Stimulated activated CD8-positive, alpha-beta memory T cell treated with anti-CD3 and anti-CD28 coated beads, Interleukin-15, amount 100 ng/mL, for 4 hours (primary cell): ENCODE data around the gene STX16.
A peak's percentile ranks its signal among the peaks of the same experiment; 100 is the strongest.

Experiments used
- DNase-seq, 2 donors: peaks; one replicate each; pipeline ENCODE4 v3.0.0-alpha.2; 2020; ENCODE audit warnings: low read depth in 2 of 2

Gene STX16

DNA sequence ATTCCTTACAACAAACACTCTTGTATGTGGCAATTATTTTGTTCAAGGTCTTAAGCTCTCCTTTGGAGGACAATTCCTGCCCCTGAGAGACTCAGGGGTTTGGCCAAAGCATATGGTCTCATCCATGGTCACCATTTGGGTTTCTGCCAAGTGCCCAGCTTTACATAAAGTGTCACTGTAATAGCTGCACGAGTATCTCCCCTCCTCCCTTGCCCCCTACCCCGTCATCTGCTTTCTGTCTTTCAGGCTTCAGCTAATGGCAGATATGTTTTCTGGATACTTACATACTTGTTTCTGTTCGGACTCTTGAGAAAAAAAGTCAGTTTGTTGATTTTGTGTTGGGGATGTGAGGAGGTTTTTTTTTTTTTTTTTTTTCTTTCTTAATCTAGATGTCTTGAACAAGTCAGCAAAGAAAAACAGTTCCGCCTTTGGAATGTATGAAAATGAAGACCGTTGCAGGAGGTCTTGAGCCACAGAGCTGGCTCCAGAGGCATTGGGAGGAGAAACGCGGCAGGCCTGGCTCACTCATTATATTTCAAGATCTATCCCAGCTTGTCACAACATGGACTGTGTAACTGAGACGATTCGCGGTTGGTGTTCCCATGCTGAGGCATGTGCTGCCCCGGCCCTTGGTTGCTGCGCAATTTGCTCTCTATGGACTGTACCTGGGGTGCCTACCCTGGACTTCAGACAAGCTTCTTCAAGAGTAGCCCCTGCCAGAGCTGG lies 32.6 kb upstream of the STX16 start:
- no peak for DNase-seq

DNA sequence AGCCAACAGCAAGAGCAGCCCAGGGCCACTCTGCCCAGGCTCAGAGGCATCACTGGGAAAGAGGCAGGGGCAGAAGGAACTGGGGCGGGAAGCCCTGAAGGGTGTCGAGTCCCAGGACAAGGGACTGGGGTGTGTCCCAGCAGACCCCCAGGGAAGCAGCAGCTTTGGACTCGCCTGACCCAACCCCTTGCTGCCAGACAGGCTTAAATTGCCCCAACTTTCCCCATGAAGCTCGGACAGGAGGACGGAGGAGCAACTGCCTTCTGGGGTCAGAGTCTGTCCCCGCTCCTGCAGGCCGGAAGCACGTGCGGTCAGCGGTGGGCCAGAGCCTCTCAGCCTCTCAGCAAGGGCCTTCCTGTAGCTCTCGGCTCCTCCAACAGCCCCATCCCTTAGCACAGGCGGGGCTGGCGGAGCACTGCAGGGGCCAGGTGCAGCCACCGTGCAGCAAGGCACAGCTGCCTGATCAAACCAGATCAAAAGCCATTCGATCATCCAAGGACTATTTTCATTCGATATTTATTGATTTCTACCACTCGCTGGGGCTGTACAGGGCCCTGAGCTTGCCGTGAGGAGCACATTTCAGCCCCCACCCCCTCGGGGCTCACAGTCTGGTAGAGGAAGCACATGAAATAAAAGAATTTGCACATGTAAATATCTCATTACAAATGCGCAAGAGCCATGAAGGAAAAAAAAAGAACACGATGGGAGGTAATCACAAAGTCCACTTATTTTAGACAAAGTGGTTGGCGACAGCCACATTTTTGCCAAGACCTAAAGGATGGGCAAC lies 31.8 kb upstream of the STX16 start:
- DNase-seq, result no peak

DNA sequence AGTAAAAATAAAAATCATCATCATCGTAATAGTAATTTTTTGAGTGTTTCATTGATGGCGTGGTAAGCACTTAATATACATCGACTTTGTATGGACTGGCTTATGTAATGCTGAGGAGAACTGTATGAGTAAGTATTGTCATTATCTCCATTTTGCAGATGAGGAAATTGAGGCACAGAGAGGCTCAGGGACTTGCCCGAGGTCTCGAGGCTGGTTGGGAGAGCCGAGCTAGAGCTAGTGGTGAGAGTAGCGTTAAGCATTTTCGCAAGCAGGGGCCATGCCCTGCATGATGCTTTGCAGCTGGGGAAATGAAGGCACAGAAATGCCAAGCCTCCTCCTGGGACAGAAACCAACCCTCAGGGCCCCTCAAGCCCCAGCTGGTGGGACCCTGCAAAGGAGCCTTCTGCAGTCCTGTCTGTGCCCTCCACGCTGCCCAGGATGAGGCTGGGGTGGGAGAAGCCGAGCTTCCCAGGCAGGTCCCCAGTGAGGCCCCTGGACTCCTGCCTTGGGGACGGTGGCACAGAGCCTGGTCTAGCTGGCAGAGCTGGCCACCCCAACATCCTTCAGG lies 31.1 kb upstream of the STX16 start:
- no peak for DNase-seq

DNA sequence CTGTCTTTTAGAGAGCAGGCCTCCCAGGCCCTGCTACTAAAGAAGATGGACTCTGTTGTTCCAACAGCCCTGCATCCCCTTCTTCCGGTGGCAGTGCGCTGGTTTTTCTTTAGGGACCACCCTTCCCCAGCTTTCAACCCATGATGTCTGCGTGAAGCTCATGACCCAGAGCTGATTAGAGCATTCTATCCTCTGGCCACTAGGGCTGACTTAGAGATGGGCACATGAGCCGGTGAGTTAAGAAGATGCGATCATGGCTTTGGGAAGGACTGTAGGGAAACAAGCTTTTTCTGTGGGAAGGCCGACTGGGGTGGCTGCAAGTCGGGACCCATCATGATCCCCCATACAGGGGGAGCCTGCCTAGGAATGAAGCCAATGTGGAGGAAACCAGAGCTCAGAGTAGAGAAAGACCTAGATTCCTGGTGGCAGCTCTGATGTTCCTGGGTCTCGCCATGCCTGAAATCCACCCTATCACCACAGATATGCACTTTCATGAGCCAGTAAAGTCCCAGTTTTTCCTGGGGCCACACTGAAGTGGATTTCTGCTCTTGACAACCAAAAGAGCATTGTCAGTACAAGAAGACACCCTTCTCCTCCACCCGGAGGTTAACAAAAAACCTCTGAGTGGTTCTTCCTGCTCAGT lies 29.1 kb upstream of the STX16 start:
- DNase-seq, result no peak

DNA sequence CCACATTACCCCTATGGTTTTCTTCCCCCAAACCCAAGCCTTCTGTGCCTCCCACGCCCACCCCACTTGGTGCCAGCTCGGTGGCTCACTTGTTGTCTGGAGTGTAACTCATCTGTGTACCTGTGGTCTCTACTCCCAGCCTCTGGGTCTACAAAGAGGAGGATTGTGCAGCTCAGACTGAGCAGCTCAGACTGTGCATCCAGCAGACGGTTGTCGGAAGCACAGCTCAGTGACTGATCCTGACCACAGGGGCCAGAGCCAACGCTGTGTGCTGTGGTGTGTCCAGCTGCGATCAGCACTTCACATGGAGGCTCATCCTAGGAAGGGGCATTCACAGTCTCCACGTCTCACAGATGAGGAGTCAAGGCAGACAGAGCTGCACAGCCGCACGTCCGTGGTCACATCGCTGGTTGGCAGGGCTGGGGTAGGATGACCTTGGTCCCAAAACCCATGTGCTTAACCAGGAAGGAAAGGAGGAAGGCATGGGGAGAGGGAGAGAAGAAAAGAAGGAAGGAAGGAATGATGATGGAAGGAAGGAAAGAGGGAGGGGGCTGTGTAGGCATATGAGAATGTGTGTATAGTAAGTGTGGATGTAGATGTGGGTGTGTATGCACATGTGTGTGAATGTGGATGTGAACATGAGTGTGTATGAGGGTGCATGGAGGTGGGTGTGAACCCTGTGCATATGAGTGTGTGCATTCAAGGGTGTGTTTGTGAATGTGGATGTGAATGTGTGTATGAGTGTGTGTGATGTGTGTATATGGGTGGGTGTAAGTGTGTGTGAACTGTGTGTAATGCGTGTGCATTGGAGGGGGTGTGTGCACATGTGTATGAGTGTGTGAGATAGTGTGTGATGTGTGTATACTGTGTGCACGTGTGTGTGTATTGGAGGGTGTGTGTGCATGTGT lies 28.2 kb upstream of the STX16 start:
- DNase-seq, result no peak

DNA sequence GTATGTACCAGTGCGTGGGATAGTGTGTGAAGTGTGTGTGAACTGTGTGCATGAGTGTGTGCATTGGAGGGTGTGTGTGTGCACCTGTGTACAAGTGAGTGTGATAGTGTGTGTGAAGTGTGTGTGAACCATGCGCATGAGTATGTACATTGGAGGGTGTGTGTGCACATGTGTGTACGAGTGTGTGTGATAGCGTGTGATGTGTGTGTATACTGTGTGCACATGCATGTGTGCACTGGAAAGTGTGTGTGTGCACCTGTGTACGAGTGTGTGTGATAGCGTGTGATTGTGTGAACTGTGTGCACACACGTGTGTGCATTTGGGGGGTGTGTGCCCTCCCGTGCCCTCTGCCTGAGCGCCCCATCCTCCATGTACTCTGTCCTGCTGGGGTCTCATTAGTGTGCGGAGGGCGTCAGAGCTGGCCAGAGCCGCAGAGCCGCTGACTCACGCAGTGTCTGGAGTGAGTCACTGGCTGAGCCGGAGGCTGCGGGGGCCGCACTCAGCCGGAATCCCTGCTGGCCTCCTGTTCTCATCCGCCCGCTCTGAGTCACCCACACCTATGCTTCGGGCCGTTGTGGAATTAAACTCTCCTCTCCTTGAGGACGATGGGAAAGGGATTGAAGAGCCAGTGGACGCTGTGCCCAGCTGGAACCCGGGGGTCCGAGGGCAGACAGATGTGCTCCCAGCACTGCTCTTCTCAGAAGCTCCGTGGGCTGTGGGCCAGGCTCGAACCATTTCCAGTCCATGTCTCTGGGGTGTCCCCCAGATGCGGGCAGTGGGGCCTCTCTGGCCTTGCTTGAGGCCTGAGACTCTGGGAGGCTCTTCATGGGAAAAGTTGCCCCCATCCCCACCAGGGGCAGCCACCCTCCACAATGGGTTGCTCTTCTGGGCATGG lies 27.3 kb upstream of the STX16 start:
- no peak for DNase-seq

DNA sequence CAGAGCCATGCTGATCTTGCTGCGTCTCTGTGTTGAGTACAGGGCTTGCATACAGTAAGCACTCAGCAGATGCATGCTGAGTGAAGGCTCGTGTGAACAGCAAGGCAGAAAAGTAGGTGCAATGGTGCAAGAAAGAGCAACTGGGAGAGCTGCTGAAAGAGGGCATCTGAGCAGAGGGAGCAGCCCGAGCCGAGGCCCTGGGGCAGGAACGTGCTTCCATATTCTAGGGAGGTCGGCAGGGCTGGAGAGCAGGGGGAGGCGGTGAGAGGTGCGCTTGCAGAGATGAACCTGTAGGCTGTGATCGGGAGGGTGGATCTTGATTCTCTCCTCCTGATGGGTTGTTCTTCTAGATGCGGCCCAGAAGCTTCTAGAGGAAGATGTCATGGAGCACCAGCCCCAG lies 26.4 kb upstream of the STX16 start:
- DNase-seq, result no peak

DNA sequence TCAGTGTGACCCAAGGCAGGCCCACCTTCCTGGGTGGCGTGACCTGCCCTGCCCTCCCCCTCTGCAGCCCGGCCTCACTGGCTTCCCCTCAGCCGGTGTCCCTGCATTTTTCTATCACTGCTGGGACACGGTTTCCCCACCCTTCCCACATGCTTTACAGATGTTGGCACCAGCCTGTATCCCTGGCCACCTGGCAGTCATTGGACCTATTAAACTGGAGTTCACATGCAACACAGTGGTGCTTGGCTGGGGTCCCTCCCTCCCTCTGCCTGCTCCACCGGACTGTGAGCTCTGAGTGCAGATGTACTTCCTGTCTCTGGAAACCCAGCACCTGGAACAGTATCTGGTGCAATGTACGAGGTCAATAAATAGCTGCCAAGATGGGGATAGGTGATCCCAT lies 25.5 kb upstream of the STX16 start:
- no peak for DNase-seq

DNA sequence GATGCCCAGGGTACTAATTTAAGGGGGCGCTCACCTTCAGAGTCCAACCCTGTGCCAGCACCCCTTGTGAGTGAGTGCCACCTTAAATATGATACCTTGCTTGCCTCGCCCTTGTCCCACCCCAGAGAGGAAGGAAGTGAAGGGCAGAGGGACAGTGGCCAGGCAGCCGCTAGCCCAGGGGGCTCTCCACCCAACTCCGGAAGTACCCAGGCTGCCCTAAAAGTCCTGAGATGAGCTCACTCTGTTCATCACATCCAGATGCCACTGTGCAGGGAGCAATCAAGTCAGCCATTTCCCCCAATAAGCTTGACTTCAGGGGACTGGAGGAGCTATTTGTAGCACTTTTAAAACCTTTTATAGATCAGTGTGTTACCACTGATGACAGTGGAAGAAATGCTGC lies 25.0 kb upstream of the STX16 start:
- DNase-seq, result no peak

DNA sequence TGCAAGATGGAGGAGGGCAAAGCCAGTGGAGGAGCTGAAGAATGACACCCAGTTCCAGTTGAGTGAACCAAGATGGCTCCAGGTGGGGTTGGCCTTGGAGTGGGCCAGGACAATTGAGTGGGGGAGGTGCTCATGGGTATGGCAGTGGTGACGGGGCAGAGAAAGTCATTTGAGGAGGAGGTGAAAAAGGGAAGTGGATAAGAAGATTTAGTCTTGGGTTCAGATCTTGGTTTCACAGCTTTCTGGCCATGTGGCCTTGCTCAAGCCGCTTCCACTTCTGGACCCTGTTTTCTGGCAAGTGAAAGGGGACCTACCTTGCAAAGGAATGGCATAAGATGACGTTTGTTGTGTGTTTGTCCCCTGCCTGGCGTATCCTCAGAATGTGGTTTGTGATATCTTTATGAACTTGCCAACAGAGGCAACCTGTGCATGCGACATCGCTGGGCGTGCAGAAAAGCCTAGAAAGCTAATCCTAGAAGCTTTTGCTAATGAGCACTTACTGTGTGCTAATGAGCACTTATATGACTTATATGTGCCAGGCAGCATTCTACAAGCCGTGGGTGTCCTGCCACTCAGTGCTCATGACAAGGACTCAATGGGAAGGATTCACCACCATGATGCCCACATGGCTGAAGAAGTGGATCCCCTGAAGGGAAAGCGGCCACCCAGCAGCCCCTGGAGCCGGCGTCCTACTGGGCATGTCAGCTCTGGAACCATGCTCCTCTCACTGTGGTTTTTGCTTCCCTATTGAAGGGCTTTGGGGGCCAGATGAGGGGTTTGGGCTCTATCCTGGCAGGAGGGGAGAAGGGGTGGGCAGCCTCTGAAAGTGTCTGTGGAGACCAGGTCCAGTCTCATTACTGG lies 23.6 kb upstream of the STX16 start:
- DNase-seq, result no peak

DNA sequence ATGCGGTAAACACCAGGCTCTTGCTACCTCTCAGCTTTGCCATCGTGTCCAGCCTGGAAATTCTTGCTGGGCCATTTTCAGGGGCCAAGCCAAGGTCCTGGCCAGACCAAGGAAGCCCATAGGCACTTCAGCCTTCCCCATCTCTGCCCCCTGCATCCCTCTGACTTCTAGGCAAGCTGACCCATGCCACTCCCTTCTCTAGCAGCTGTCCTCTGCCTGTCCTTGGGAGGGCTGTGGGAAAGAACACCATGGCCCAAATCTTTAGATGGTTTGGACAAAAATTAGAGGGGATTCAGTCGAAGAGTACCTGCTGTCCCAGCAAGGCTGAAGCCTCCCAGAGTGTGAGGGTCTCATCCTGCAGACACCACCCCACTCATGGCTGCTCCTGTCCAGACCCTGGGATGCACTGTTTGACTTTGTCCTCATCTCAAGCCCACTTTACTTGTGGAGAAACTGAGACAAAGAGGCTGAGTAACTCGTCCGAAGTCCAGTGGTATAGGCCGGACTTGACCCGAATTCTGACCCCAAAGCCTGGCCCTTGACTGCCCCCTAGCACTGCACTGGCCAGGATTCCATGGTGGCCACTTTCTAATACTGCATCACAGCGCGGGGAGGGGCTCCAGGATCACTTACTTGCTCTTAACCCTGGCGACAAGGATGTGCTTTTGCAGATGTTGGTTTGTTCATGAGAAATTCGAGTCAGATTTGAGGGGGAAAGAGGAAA lies 22.4 kb upstream of the STX16 start:
- no peak for DNase-seq

DNA sequence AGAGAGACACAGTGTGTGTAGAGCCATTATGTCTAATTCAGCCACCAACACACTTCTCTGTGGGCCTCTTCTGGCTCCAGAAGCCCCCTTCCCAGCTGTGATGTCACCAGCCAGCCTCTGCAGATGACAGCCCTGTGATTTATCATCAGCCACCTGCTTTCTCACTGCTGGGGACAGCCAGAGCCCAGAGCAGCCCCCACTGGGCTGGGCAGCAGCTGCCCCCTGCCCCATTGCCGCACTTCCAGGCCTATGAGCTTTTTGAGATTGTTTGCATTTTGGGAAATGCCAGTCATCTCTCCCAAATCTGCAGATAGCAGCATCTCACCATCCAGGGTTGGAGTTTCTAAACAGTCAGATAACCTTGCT lies 21.9 kb upstream of the STX16 start:
- no peak for DNase-seq

DNA sequence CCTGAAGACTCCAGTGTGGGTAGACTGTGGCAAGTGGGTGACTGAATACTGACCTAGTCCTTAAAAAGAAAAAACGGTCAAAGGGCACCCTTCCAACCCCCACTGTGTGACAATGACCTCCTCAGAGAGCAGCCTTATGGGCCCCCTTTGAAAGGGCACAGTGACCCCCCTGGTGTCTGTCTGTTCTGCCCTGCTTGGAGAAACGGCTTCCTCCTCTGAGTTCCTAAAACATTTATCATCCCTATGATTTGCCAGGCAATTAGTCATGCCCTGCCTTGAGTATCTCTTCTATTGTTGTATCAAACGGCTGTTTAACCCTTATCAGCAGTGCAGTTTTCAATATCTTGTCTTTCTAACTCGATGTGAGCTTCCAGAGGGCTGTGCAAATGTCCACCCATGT lies 21.0 kb upstream of the STX16 start:
- DNase-seq, result no peak

DNA sequence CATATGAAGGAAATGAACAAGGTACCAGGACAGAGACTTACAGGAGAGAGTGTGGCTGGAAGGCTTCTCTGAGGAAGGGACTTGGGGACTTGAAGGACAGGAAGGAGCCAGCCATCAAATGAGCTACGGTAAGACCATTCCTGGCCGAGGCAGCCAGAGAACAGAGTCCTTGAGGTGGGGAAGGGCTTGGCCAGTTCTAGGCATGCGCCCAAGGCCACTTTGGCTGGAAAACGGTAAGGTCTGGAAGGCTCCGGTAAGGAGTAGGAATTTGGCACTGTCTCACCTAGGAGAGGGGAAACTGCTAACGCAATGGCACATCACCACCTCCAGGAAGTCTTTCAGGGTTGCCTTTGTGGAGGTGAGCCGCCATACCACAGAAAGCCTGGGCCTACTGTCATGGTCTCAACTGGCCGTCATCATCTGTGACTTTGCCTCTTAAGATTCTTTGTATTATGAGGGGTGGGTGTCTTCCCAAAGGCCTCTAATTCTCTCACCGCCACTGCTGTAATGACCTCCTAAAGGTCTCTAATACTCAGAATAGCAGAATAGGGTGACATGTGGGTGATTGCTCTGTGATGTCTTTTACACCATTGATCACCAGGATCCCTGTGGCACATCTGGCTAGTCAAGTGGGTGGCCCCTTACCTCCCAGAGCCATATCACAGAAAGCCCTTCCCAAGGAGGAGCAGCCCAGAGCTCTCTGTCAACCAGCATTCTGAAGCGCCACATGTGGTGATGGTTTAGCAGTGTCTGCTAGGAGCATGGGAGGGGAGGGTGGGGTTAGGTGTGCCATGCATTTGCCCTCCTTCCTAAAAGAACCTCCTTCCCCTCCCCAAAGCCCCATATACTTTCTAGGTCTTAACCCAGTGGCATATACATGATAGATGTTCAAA lies 17.7 kb upstream of the STX16 start:
- no peak for DNase-seq

DNA sequence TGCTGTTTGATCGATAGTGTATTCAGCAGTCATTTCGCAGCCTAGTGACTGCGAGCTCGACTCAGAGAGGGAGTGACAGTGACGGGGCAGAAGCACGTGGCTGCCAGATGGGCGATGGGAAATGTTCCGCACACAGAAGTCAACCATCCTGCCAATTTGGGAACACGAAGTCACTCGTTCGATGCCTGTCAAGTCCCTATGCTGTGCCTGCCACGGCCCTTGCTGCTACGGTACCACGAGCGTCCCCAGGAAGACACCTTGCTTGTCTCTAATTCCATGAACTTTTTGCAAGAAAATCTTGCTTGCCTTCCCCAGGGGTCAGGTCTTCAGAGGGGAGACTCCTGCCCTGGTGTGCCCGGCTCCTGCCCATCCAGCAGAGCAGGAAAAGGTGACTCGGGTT lies 17.0 kb upstream of the STX16 start:
- no peak for DNase-seq

DNA sequence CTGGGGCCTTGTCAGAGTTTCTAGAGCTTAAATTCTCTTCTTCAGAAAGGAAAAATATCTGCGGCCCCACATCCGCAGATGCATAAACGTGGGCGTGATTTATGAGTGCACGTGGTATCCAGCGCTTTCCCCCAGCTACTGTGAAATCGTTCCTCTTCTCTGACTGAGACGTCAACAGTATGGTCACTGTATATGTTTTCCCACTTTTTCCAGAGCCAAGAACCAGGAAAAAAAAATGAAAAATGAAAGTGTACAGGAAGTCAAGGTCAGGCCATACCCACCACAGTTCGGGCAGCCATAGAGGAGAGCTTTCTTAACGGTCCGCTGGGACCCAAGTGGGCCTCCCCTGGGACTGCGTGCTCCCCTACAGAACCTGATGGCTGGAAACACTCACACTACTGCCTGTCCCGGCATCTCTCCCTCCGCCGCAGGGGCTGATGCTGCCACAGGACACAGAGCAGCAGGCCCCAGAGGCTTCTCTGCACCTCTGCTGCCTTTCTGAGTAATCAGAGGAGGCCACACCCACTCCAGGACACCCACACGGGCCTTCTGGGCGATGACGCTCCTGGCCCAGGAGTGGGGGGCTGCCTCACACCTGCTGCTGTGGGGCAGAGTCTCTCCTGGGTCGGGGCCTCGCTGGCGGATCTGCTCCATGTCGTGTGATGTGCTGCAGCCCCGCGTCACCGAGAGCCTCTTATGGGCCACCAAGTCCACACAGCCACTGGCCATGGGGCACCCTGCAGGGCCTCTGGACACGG lies 16.4 kb upstream of the STX16 start:
- peak; percentile 42 to 49 for DNase-seq

DNA sequence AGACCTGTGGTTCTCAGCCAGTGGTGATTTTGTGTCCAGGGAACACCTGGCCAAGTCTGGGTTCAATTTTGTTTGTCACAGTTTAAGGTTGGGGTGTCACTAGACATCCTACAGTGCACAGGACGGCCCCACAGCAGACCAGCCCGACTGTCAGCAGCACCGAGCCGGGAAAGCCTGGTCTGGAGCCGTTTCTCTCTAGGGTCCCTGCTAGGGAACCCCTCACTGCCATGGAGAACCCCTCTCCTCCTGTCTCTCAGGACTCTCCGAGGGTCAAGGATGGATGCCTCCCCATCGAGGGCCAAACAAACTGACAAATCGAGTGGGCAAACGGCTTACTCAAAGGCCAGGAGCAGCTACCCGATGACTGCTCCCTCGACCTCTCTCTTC lies 15.8 kb upstream of the STX16 start:
- DNase-seq, result no peak
